SK-N-SH treated with all-trans-retinoic acid at 6 μM for 48 hours (cell line): ENCODE results near the gene SH3BP5.

ENCODE experiments used
- ARNTL ChIP-seq: fragments of 450-650 bp; formaldehyde crosslinking; IDR thresholded peaks from 2 replicates; pipeline ENCODE4 v1.5.0; 2020; ENCODE audit warnings: low read depth, mild to moderate bottlenecking, moderate library complexity, borderline replicate concordance
- GLIS3 ChIP-seq: fragments of 250-450 bp; sonication (Bioruptor Pico); IDR thresholded peaks from 2 replicates; pipeline ENCODE4 v1.5.0; 2020; ENCODE audit warnings: mild to moderate bottlenecking, moderate library complexity
- OSR1 ChIP-seq: fragments of 250-450 bp; sonication (Bioruptor Pico); IDR thresholded peaks from 2 replicates; pipeline ENCODE4 v1.8.0; 2022; ENCODE audit warnings: moderate library complexity, mild to moderate bottlenecking, inconsistent platforms
- PATZ1 ChIP-seq: fragments of 250-450 bp; sonication (Bioruptor Pico); IDR thresholded peaks from 2 replicates; pipeline ENCODE4 v1.8.0; 2020; ENCODE audit warnings: mild to moderate bottlenecking, moderate library complexity, borderline replicate concordance
- POU6F1 ChIP-seq: fragments of 250-450 bp; sonication (Bioruptor Pico); IDR thresholded peaks from 2 replicates; pipeline ENCODE4 v1.8.0; 2021; ENCODE audit warnings: low read depth, mild to moderate bottlenecking, moderate library complexity, borderline replicate concordance
- TCF4 ChIP-seq: fragments of 250-450 bp; sonication (Bioruptor Pico); IDR thresholded peaks from 2 replicates; pipeline ENCODE4 v1.8.0; 2021; ENCODE audit warnings: mild to moderate bottlenecking, moderate library complexity, borderline replicate concordance
- TOX ChIP-seq: fragments of 250-450 bp; sonication (Bioruptor Pico); IDR thresholded peaks from 2 replicates; pipeline ENCODE4 v1.8.0; 2021; ENCODE audit warnings: mild to moderate bottlenecking, moderate library complexity, borderline replicate concordance
- ZC3H10 ChIP-seq: fragments of 250-450 bp; sonication (Bioruptor Pico); IDR thresholded peaks from 2 replicates; pipeline ENCODE4 v1.5.1; 2021; ENCODE audit warnings: mild to moderate bottlenecking, moderate library complexity
- ZNF565 ChIP-seq: fragments of 450-650 bp; formaldehyde crosslinking; conservative IDR thresholded peaks from 2 replicates; pipeline ENCODE4 v1.5.0; 2020; ENCODE audit warnings: low read depth, mild to moderate bottlenecking, moderate library complexity
- ZNF70 ChIP-seq: fragments of 450-650 bp; formaldehyde crosslinking; IDR thresholded peaks from 2 replicates; pipeline ENCODE4 v1.5.0; 2020; ENCODE audit warnings: mild to moderate bottlenecking, moderate library complexity
- ZNF8 ChIP-seq: fragments of 450-650 bp; formaldehyde crosslinking; IDR thresholded peaks from 2 replicates; pipeline ENCODE4 v1.5.0; 2020; ENCODE audit warnings: mild to moderate bottlenecking, moderate library complexity

GRCh38 chr3:15333099-15333955 lies 941 bp upstream of the SH3BP5 start:
- TF ChIP-seq ZNF8 (CRISPR knock-in tag) = no peak
- TF ChIP-seq PATZ1 (CRISPR knock-in tag) = no peak
- no peak for TF ChIP-seq ZNF565
- TF ChIP-seq ZC3H10 (CRISPR knock-in tag) = no peak
- no peak for TF ChIP-seq ZNF70
- TF ChIP-seq TOX (CRISPR knock-in tag) = no peak
- TF ChIP-seq OSR1 = no peak
- no peak for TF ChIP-seq TCF4 (CRISPR knock-in tag)
- no peak for TF ChIP-seq POU6F1 (CRISPR knock-in tag)
- no peak for TF ChIP-seq ARNTL (CRISPR knock-in tag)
- no peak for TF ChIP-seq GLIS3
